Right lobe of liver (tissue), 6 donors: ENCODE measurements around the gene PCDHGA6. TPM values are rescaled to one million over a fixed set of nuclear protein-coding genes. Genes with fewer than 3 reads are reported as not detected.
"Not testable (repeated sequence)": the region's sequence is repeated elsewhere in the genome, so short reads cannot be mapped to it uniquely, and the experiment has no call there.

Source experiments
- ATAC-seq, 4 donors: fragments of 200-7000 bp; cut with Tn5 transposase; one replicate each; pipeline ENCODE4 v1.9.1; 2020; ENCODE audit warnings: mild to moderate bottlenecking in 4 of 4, moderate library complexity in 4 of 4
- DNase-seq, 3 donors: peaks; one replicate each; pipeline ENCODE4 v3.0.0-alpha.2; 2020
- H3K27ac ChIP-seq, 3 donors: fragments of 200-600 bp; one replicate each; pipeline ENCODE4 v1.8.0; 2022
- H3K27me3 ChIP-seq, 2 donors: fragments of 200-600 bp; one replicate each; pipeline ENCODE4 v1.8.0; 2022
- H3K36me3 ChIP-seq, 4 donors: fragments of 200-600 bp; sonication (generic) in 1 of 4; one replicate each; pipeline versions ENCODE4 v1.5.1 to v1.8.0; 2017 to 2022; ENCODE audit warnings: control low read depth in 1 of 4
- H3K4me1 ChIP-seq, 4 donors: fragments of 200-600 bp; sonication (generic) in 1 of 4; one replicate each; pipeline versions ENCODE4 v1.5.1 to v1.8.0; 2017 to 2022; ENCODE audit warnings: control low read depth in 1 of 4
- H3K4me3 ChIP-seq, 3 donors: fragments of 200-600 bp; one replicate each; pipeline ENCODE4 v1.8.0; 2022
- H3K9me3 ChIP-seq, 4 donors: fragments of 200-600 bp; sonication (generic) in 1 of 4; one replicate each; pipeline versions ENCODE4 v1.5.1 to v1.8.0; 2017 to 2022; ENCODE audit warnings: control low read depth in 1 of 4
- CTCF ChIP-seq, 4 donors: fragments of 200-600 bp in 3 of 4; fragments of 450-650 bp in 1 of 4; IDR thresholded peaks; one replicate each; pipeline versions ENCODE4 v1.5.1 to v1.8.0; 2016 to 2022; ENCODE audit warnings: antibody characterized with exemption in 4 of 4, mild to moderate bottlenecking in 2 of 4
- POLR2A ChIP-seq: fragments of 450-650 bp; IDR thresholded peaks from one replicate; pipeline ENCODE4 v1.6.1; 2017; ENCODE audit warnings: antibody characterized with exemption, mild to moderate bottlenecking
- WGBS: methylation state at CpG from one replicate; pipeline ENCODE4 v1.1.6; 2018; ENCODE audit warnings: low coverage, low lambda C conversion rate; ENCODE audit not compliant: insufficient coverage; ENCODE audit errors: missing lambda C conversion rate; 5-methylcytosine and 5-hydroxymethylcytosine counted together
- intact Hi-C, 2 donors: fragments of 100-400 bp; cut with DNase I; formaldehyde crosslinking; loops; one replicate each; pipeline versions ENCODE4 v1.11.2 to v1.14.1; 2022
- total RNA-seq, 6 experiments: library from RNA; depleted of rRNA in 2 of 6; stranded (reverse); fragments of >200 nt in 2 of 6; fragmentation: NEBNext Ultra II Directional in 3 of 6; extraction: Animal tissue kit (Norgen Biotek cat#: 25700) in 3 of 6; gene quantifications; one replicate each; pipeline versions ENCODE4 v1.1.0 to v1.2.4, GENCODE V29; 2016 to 2023
- donor health status: DM: no; HTN: yes; CAD: no.
- donor health status: DM: no; HTN: no; CAD: no.
- donor health status: DM: no; HTN: no; CAD: no.
- donor health status: DM: no; HTN: yes; CAD: no.
- donor health status: DM: no; HTN: yes; CAD: no.

Gene PCDHGA6
- total RNA-seq, 6 experiments from 2014 or later: 0.56 to 1.3 (median 0.89) TPM

GRCh38 chr5:141338538-141339306 lies 35.0 kb upstream of the PCDHGA6 start, which contains the start of gene PCDHGA2:
TSS of gene PCDHGA2 (plus strand) at chr5:141338760.
- DNase-seq (no peak), ATAC-seq (peak in 2 of 4 donors; percentile 34 to 40)
- Histone ChIP-seq H3K27ac (no peak within 1 kb of the TSS), H3K4me1 (no peaks in the 10 kb centered on the region), H3K4me3 (peak within 1 kb of the TSS in 1 of 3 donors; percentile 7), H3K27me3 (no peaks in the 10 kb centered on the region), H3K9me3 (peaks cover 0 to 7% (median 2%) of the 10 kb centered on the region in 4 donors), H3K36me3 (no peaks in the 10 kb centered on the region)
- intact Hi-C loops: no loop called here
- peak in 2 of 4 donors; percentile 23 to 24 for TF ChIP-seq CTCF (IDR thresholded peaks at IDR 0.05)
- no peak for TF ChIP-seq POLR2A
- WGBS: 19% methylated on average over 22 of the region's 27 CpGs

GRCh38 chr5:141340781-141341354 lies 32.8 kb upstream of the PCDHGA6 start:
- intact Hi-C loops, H3K9me3 ChIP-seq: not testable (repeated sequence)
- 51% methylated on average over 5 of the region's 45 CpGs for WGBS

GRCh38 chr5:141342773-141343172 lies 30.9 kb upstream of the PCDHGA6 start:
- TF ChIP-seq POLR2A (no peak), CTCF (IDR thresholded peaks at IDR 0.05) (no peak)
- Histone ChIP-seq H3K9me3 (peaks cover 0 to 4% (median 0%) of the 10 kb centered on the region in 4 donors), H3K27ac (no peak overlapping the region), H3K4me1 (no peaks in the 10 kb centered on the region), H3K4me3 (no peak overlapping the region), H3K27me3 (no peaks in the 10 kb centered on the region), H3K36me3 (no peaks in the 10 kb centered on the region)
- 31% methylated on average over 1 of the region's 1 CpG for WGBS
- DNase-seq (no peak), ATAC-seq (no peak)
- intact Hi-C loops: no loop called here

More at GRCh38 chr5:141340781-141341354, 32.8 kb upstream of the PCDHGA6 start:
- H3K4me1 ChIP-seq, H3K36me3 ChIP-seq, H3K27ac ChIP-seq, H3K4me3 ChIP-seq, DNase-seq, ATAC-seq, H3K27me3 ChIP-seq: not testable (repeated sequence)

- no peaks in the 10 kb centered on the region for H3K4me1 ChIP-seq
- intact Hi-C loops: no loop called here
- no peaks in the 10 kb centered on the region for H3K36me3 ChIP-seq
- H3K27ac ChIP-seq: no peak within 1 kb of the TSS
- TF ChIP-seq CTCF (IDR thresholded peaks at IDR 0.05) (peak in 3 of 4 donors; percentile 13 to 22 (median 22)), POLR2A (no peak)
- peak within 1 kb of the TSS in 2 of 3 donors; percentile 18 to 24 for H3K4me3 ChIP-seq
- H3K27me3 ChIP-seq: no peaks in the 10 kb centered on the region
- no peak for DNase-seq
- WGBS: 15% methylated on average over 9 of the region's 9 CpGs
- H3K9me3 ChIP-seq: peaks cover 0 to 4% (median 0%) of the 10 kb centered on the region in 4 donors
- ATAC-seq: peak in 2 of 4 donors; percentile 41 to 43
These were observed 30.3 kb upstream of the PCDHGA6 start, which contains the start of gene PCDHGA3 for GRCh38 chr5:141343242-141343952. TSS of gene PCDHGA3 (plus strand) at chr5:141343829. CDS start at chr5:141344034, 205 bp downstream.
